Hematopoietic multipotent progenitor cell treated with erythropoietin and hydrocortisone succinate and interleukin-3 and kit ligand, for 8 days (in vitro differentiated cells): ENCODE data around the gene RASL10A.

Experiments
- DNase-seq: peaks from one replicate; pipeline ENCODE4 v3.0.0-alpha.2; 2015

The RASL10A gene

GRCh38 chr22:29337631-29338284, 22.3 kb upstream of the RASL10A start:
- DNase-seq, result no peak

- no peak for DNase-seq
These were observed 21.4 kb upstream of the RASL10A start for GRCh38 chr22:29336751-29337490.

DNA sequence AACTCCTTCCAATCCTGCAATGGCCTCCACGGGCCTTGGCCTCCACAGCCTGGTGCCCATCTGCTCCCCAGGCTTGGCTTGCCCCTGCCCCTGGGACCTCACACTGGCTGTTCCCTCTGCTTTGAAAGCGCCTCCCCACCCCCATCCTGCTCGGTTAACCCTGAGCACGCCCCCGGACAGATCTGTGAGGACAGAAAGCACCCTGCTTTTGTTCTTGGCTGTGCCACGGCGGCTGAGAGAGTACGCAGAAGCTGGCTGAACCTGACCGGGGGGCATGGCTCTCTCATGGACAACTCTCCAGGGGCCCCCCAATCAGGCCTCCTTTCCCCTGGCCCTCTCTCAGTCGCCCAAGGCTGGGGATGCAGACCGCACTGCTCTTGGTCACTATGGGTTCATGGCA, 20.2 kb upstream of the RASL10A start:
- DNase-seq, result no peak

- no peak for DNase-seq
These were observed 19.3 kb upstream of the RASL10A start for GRCh38 chr22:29334696-29335344.

GRCh38 chr22:29334148-29334547, 18.7 kb upstream of the RASL10A start:
- no peak for DNase-seq

- no peak for DNase-seq
These were observed 17.5 kb upstream of the RASL10A start for GRCh38 chr22:29332886-29333496.

DNA sequence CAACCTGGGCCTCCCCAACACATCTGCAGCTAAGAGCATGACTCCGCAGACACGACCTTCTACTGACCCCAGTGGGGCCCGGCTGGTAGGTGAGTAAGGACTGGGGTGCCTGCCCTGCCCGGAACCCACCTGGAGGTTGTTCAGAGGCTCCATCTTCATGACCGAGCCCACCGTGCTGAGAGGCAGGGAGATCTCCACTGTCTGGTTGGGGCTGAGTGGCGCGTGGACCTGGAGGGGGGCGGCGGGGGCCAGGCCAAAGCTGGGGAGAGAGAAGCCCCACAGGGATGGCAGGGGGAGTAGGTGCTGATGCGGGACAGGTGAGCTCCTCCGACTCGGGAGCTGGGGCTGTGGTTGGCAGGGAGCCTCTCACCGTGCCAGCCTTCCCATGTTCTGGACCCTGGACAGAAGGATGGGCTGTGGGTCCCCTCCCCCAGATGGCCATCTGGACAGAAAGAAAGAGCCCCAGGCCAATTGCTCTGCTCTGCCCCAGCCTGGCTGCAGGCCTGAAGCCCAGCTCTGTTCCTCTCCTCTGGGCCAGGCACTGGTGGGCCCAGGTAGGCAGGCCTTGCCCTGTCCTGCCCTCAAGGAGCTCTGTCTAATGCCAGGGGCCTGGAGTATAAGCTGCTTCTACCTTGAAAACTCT, 16.3 kb upstream of the RASL10A start:
- no peak for DNase-seq

DNA sequence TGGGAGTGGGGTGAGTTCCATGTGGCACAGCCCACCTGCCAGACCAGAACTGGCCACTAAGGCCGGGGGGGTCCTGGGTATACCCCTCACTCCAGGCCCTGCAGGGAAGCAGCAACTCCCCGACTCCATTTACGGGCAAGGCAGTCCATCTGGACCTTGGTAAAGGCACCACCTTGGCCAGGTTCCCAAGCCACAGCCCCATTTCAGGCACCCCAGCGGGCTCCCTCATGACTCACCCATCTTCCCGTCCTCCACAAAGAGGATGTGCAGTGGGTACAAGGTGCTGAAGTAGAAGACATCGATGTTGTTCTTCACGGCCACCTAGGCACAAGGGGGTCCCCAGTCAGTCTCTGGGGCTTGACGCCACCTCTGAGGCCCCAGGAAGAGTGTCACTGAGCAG, 15.7 kb upstream of the RASL10A start:
- no peak for DNase-seq

- no peak for DNase-seq
These were observed 15.3 kb upstream of the RASL10A start for GRCh38 chr22:29330753-29331152.

GRCh38 chr22:29330291-29330690, 14.8 kb upstream of the RASL10A start:
- no peak for DNase-seq

DNA sequence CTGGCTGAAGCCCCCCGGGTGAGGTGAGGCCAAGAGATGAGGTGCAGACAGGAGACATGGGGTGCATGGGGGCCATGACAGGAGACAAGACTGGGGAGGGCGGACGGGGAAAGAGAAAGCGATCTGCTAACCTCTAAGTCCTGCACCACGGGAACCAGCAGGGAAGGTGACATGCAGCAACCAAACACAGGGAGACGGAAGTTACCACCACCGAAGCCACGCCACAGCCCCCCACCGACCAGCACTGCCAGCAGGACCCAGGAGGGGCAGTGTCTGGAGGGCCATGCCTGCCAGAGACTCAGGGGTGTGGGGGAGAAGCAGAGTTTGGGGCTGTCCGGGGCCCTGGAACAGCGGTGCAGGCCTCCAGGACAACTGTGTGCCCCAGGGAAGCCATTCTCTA, 14.1 kb upstream of the RASL10A start:
- no peak for DNase-seq

DNA sequence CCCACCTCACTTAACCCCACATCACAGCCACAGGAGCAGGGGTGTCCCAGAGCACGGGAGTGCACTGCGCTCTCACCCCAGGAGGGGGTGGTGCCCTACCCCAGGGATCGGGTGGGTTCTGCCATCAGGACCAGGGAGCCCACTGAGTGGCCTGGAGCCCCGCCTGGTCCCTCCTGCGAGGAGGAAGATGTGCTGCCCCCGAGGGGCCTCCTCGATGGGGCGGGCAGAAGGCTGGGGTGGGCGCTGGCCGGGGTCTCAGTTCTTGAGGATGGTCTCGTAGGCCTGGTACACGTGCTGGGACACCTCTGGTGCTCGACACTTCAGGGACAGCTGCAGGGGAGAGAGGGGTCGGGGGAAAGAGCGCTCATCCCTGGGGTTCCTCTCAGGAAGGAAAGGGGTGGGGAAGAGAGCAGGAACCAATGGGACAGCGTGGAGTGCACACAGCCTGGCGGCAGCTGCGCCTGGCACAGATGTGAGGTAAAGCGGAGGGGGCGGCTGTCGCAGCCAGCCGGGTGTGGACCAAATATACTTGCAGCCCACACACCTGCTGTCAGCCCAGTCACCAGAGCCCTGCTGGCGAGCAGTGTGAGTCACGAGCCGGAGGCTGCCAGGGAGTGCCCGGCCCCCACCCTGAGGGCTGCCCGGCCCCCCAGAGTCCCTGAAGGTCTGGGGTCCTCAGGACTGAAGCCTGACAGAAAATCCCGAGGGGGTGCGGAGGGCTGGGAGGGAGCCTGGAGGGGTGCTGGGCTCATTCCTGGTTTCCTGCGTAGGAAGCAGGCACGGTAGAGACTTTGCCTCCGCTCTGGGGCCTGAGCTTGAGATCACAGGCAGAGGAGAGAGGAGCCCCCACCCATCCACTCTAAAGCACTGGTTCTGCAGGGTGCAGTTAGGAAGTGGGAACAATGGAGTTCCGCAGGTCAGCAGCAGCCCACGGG, 13.3 kb upstream of the RASL10A start:
- DNase-seq, result no peak

GRCh38 chr22:29328055-29328454, 12.6 kb upstream of the RASL10A start:
- no peak for DNase-seq

GRCh38 chr22:29327089-29327764, 11.7 kb upstream of the RASL10A start:
- no peak for DNase-seq

DNA sequence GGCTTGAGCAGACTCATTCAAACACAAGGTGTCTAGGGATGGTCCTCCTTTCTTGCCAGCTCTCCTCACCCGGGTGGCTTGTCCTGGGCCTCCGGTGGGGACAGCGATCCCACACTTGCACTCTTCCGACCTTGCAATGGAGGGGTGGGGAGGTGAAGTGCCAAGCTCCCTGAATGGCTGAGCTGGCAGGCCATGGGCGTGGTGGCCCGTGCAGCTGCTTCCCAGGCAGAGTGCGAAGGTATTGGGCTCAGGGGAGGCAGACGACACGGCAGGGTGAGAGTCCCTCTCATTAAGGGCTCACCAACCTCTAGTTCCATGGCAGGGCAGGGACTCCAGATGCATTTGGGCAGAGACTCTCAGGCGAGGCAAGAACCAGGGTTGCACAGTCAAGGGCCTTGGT, 11.0 kb upstream of the RASL10A start:
- no peak for DNase-seq

DNA sequence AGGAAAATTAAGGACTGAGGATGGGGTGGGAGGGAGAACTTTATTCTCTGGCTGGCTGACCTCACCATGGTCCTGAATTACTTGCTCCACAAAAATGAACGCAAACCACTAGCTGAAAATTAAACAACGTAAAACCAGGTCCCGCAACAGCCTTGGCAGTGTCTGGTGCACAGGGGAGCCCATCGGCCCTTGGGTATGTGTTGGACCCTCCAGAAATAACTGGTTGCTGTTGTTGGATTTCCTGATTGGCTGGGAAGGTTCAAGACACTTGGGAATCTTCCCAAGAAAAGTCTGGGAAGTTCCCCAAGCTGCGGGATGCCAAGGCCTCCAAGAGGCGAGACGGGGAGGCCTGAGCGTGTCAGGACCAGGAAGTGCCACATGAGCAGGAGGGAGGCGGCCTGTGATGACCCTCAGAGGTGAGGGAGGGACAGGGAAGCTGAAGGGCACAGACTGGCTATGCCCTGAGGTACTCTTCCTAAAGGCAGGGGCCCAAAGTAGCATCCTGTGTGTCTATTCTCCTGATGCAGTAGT, 10.4 kb upstream of the RASL10A start:
- DNase-seq, result no peak

DNA sequence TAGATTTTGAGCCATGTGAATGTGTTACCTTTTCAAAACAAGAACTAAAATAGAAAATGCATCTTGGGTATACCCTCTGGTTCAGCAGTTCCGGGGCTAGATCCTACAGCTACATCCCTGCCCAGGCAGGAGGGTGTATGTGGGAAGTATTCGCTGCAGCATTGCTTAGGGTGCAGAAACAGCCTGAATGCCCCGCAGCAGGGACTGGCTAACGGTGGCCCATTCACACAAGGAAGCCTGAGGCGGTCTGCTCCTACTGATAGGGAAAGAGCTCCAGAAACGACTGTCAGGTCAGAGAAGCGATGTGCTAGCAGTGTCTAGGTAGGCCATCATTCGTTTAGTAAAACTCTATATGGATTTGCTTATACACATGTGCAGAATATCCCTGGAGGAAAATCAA, 9.9 kb upstream of the RASL10A start:
- DNase-seq, result no peak

DNA sequence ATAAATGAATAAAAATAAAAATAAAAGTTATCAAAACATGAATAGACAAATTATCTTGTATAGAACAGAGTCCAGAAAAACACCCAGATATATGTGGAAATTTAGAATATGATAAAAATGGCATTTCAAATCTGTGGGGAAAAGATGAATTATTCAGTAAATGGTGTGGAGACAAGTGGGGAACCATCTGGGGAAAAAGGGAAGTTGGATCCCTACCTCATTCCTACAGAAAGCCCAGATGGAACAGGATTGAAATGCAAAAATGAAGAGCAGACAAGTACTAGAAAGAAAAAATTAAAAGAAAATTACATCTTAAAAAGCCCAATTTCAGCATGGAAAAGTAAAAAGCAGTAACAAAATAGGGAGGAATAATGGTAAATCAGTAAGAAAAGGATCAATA, 8.1 kb upstream of the RASL10A start:
- no peak for DNase-seq

DNA sequence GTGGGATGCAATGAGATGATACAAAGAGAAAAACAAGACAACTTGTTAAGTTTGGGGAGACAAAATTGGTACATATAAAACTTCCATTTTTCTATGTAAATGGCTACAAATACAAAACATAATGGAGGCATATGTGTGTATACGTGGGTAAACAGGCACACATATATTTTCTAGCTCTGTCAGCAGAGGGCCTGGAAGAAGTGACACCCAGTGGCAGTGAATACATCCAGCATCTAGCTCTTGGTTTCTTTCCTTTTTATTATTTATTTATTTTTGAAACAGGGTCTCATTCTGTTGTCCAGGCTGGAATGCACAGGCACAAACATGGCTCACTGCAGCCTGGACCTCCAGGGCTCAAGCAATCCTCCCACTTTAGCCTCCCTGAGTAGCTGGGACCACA, 5.0 kb upstream of the RASL10A start:
- peak; percentile 44 for DNase-seq

GRCh38 chr22:29319072-29319471, 3.6 kb upstream of the RASL10A start:
- no peak for DNase-seq

- DNase-seq, result no peak
These were observed 2.4 kb upstream of the RASL10A start for GRCh38 chr22:29317827-29318454.
